NCI-H748 treated with DMSO at 0.1 percent for 48 hours (cell line): ENCODE measurements around the gene LINS1.
"Not testable (repeated sequence)": the region's sequence is repeated elsewhere in the genome, so short reads cannot be mapped to it uniquely, and the experiment has no call there.

Source experiments
- DNase-seq: peaks from one replicate; lab custom pipeline; 2025; lab: John Stamatoyannopoulos, UW

LINS1 gene

DNA sequence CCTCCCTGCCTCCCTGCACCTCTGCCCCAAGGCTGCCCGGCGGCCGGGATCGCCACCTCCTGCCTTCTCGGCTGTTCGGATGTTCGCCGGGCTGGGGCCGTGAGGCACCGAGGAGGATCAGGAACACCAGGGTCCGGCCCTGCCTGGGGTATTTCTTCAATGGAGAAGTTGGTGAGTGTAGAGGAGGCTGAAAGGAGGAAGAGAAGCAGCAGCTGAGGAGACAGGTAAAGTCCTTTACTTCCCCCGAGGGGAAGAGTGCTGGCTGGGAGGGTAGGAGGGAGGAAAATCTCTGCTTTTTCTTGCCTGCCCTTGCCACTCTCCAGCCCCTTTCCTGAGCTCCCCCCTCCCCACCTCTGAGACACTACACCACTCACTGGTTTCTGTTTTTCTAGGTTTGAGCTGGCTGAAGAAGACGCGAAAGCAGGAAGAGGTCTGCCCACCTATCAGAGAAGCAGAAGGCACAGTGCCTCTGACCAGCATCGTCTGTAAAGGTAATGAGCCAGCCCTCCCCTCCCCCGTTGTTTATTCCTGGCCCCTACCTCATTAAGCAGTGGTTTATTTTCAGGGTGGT, 924 bp upstream of the LINS1 start:
- DNase-seq: no peak

DNA sequence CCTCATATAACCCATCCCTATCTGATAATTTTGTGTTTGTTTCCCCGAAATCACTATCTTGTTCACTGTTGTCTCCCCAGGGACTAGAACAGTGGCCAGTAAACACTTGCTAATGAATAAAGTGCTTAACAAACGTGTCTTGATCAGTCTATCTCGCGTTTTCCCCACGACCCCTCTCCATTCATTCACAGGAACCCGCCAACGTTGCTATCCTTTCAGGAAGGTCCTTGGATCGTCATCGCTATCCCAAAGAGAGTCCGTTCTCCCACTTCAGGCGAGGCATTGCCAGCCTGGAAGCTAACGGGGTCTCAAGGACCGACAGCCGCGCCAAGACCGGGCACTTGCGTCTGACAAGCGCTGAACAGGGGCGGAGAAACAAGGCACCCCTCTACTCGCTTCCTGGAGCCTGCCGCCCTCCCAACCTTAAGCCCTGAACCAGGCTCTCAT, 344 bp downstream of the LINS1 start:
- no peak for DNase-seq

GRCh38 chr15:100601163-100601562, 821 bp downstream of the LINS1 start:
- no peak for DNase-seq

- DNase-seq: no peak
Observed at GRCh38 chr15:100598655-100599054, 3.3 kb downstream of the LINS1 start.

GRCh38 chr15:100597862-100598261, 4.1 kb downstream of the LINS1 start:
- no peak for DNase-seq

GRCh38 chr15:100596792-100597191, 5.2 kb downstream of the LINS1 start:
- DNase-seq: no peak

DNA sequence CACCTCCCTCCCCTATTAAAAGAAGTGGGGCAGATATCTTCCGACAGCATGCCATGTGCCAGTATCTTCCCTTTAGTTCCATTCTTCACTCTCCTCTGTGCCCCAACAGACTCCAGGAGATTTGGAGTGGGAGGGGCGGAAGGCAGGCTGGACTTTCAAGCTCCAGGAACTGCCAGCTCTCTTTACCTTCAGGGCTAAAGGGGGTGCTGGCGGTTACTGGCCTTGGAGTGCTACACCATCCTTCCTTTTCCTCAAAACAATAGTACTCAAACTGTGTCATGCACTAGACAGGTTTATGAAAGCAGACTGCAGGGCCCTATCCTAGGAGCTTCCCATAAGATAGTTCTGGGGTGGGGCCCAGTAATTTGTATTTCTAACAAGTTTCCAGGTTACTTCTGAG, 6.0 kb downstream of the LINS1 start:
- no peak for DNase-seq

DNA sequence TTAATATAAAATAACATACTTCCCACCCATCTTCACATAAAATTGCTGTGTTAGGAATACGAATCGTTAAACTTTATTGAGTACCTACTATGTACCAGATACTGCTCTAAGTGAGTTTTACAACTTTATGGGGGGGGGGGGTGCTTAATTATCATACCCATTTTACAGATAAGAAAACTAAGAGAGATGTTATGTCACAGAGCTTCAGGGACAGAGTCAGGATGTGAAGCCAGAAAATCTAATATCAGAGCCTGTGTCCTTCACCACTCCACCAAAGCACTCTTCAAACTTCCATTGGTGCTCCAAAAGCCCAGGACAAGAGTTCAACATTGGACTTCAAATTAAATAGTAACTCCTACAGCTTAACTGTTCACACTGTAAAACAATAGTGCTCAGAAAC, 8.6 kb downstream of the LINS1 start:
- DNase-seq: no peak

DNA sequence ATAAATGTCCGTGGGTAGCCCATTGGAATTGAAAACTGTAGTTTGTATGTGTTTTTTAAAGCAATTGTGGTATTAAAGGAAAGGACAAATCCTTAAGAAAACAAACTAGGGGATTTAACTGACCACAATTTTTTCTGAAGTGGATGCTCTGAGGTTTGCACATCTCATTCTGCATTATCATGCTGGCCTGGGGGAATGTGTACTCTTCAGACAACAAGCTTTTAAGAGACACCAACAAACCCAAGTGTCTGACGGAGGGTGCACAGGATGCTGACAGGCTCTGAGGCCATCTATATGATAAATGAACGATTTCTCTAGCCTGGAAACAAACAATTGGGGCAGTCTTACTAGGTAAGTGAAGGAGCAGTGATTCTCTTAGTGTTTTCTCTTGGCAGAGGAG, 9.1 kb downstream of the LINS1 start:
- DNase-seq: no peak

DNA sequence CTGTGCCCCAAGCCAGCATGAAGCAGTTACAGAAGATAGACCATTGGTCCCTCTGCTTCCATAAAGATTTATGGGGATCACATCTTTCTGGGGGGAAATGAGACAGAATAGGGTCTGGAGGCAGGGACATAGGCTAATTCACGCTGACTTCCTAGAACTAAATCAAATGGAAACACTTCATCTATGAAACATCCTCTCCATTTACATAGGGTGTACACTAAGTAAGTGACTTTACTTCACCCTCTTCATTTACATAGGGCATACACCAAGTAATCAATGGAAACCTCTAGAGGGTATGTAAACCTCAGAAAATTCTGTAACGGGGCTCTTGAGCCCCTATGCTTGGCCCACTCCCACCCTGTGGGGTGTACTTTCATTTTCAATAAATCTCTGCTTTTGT, 10.1 kb downstream of the LINS1 start:
- DNase-seq: no peak

DNA sequence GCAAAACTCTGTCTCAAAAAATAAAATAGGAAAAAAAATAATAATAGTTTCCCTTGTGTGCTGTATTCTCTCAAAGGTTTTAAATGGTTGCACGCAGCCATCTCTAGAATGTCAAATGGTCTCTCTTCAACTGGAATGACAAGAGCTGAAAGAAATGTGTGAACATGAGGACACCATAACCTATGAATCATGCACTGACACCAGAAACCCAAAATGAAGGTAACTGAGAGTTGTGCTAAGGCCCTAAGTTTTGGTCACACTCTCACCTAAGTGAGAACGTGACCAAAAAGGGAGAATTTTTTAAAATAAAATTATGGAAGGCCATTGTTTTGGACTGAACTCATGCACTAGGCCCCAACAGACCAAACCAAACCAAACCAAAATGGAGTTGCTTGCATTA, 10.8 kb downstream of the LINS1 start:
- DNase-seq: not testable (repeated sequence)

- no peak for DNase-seq
Observed at GRCh38 chr15:100588638-100589242, 13.2 kb downstream of the LINS1 start.

DNA sequence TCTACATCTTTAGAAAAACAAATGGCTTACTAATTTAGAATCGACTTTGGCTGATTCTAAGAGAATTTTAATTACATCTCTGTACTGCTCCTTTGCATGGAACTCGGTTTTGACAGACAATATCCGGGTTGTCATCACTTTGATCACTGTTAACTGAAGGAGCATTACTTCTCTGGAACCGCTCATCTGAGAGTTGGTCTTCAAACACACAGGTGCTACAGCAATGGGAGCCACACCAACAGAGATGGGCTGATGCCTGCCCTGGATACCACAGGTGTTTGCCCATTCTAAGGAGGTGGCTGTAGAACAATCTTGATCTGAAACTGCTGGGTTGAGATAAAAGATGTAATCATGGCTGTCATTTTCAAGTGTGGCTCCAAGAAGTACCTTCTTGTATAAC, 21.6 kb downstream of the LINS1 start:
- DNase-seq: no peak

GRCh38 chr15:100573526-100573925, 28.5 kb downstream of the LINS1 start:
- no peak for DNase-seq

GRCh38 chr15:100572362-100572983, 29.5 kb downstream of the LINS1 start:
- DNase-seq: no peak

DNA sequence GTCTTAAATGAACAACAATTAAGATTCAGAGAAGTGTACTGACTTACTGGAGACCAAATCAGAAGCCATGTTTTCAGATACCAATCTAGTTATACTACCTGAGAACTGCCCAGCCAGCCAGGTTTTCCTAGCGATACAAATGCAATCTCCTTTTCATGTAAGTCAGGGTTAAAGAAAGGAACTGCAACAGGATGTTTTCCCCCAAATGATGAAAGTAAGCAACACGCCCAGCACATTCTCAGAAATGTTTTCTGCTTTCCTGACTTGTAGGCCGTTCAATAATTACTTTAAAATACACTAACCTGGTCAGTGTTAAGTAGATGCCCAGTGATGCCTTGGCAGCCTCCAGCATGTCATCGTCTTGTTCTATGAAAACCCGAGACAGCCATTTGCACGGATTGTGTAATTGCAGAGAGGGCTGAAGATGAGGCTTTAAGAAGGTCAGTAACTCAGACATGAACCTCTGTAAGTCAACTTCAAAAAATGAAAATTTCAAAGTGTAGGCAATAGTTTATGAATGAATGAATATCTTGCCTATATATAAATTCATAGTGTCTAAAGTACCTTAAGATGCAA, 30.3 kb downstream of the LINS1 start:
- no peak for DNase-seq

DNA sequence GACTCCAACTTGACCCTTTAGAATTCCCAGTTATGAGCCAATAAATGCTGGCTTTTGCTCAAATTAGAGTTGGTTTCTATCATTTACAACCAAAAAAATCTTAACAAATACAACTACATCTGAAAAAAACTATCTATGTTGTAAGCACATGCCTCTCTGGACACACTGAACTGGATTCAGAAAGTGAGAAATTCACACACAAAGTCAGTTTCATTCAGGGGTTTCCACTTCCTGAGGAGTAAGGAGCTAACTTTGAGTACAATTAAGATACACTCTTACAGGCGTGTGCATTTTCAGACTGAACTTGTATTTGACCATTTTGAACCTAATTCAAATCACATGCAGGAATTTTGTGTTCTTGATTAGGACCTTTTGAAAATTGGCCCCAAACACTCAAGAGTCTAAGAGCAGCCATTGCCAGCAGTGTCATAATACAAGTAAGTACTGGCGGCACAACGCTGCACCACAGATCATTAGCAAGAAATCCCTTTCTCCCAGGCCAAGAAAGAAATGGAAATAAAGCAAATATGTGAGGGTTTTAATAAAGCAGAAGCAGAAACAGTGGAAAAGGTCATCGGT, 31.2 kb downstream of the LINS1 start:
- DNase-seq: no peak

GRCh38 chr15:100570275-100570674, 31.7 kb downstream of the LINS1 start:
- DNase-seq: no peak

DNA sequence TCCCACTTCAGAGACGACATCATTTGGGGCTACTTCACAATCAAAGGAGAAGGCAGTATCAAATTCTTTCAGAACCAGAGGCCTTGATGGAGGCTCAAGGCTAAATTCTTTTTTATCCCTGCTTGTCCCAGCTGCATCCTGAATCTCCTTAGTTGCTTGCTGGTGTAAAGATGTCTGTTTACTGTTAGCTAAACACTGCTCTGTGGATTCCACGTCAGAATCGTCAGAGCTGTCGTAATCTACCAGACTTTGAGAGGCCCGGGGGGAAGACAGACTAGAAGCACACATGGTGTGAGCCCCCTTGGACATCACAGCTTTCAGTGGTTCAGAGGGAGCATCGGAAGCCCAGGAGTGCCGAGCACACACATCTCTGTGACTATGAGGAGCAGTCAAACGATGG, 32.6 kb downstream of the LINS1 start:
- no peak for DNase-seq

- DNase-seq: no peak
Observed at GRCh38 chr15:100566850-100567628, 34.9 kb downstream of the LINS1 start.

GRCh38 chr15:100565591-100565990, 36.4 kb downstream of the LINS1 start:
- DNase-seq: no peak

DNA sequence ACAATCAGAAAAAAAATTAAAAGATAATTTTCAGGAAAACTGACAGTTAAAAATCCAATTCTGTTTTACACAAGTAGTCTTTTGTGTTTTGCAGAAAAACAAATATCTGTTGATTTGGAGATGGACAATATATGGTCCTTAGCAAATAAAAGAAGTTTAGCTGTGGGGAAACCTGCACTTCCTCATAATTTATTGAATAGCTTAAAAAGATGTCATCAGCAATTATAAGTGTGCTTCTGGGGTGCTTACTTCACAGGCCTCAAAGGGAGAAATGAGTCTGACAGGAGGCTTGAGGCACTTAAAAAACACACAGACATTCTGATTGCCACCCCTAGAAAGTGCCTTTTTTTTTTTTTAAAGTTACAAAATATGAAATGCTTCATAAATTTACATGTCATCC, 41.7 kb downstream of the LINS1 start:
- DNase-seq: no peak
